ENCODE measurements around the gene ENTHD1. TPM values are rescaled to one million over a fixed set of nuclear protein-coding genes. Genes with fewer than 3 reads are reported as not detected.

Gene ENTHD1
- polyA plus RNA-seq, 4 donors, result 0.01 to 0.06 TPM; not detected in 2

GRCh38 chr22:39797528-39798147, 95.9 kb downstream of the ENTHD1 start:
- Histone ChIP-seq H3K27ac (ENCODE audit: low read depth in 1 of 3, low read length in 2 of 3) (no peak overlapping the region), H3K4me1 (ENCODE audit: control insufficient read depth in 3 of 3, insufficient read depth in 2 of 3, low read depth in 1 of 3, low read length in 2 of 3) (peaks cover 0 to 2% (median 0%) of the 10 kb centered on the region in 3 donors), H3K9me3 (ENCODE audit: control insufficient read depth in 2 of 2, insufficient read depth in 1 of 2, low read depth in 1 of 2, low read length in 1 of 2) (peaks cover 0 to 24% of the 10 kb centered on the region in 2 donors), H3K36me3 (ENCODE audit: control insufficient read depth in 3 of 3, insufficient read depth in 2 of 3, low read depth in 1 of 3, low read length in 3 of 3) (no peaks in the 10 kb centered on the region), H3K4me3 (ENCODE audit: low read depth in 1 of 3, low read length in 3 of 3) (no peak overlapping the region), H3K27me3 (ENCODE audit: control insufficient read depth in 3 of 3, insufficient read depth in 3 of 3, low read length in 3 of 3) (no peaks in the 10 kb centered on the region)
- DNase-seq (no peak), FAIRE-seq (no peak)

- Histone ChIP-seq H3K4me1 (ENCODE audit: control insufficient read depth in 3 of 3, insufficient read depth in 2 of 3, low read depth in 1 of 3, low read length in 2 of 3) (no peaks in the 10 kb centered on the region), H3K4me3 (ENCODE audit: low read depth in 1 of 3, low read length in 3 of 3) (no peak overlapping the region), H3K36me3 (ENCODE audit: control insufficient read depth in 3 of 3, insufficient read depth in 2 of 3, low read depth in 1 of 3, low read length in 3 of 3) (no peaks in the 10 kb centered on the region), H3K9me3 (ENCODE audit: control insufficient read depth in 2 of 2, insufficient read depth in 1 of 2, low read depth in 1 of 2, low read length in 1 of 2) (no peaks in the 10 kb centered on the region), H3K27me3 (ENCODE audit: control insufficient read depth in 3 of 3, insufficient read depth in 3 of 3, low read length in 3 of 3) (no peaks in the 10 kb centered on the region), H3K27ac (ENCODE audit: low read depth in 1 of 3, low read length in 2 of 3) (no peak overlapping the region)
- DNase-seq (peak in 1 of 2 donors; percentile 53), FAIRE-seq (no peak)
- WGBS, 3 donors, result 36 to 53% (median 38%) methylated on average over 2 of the region's 2 CpGs
These were observed 103.8 kb downstream of the ENTHD1 start for GRCh38 chr22:39789788-39790187.

DNA sequence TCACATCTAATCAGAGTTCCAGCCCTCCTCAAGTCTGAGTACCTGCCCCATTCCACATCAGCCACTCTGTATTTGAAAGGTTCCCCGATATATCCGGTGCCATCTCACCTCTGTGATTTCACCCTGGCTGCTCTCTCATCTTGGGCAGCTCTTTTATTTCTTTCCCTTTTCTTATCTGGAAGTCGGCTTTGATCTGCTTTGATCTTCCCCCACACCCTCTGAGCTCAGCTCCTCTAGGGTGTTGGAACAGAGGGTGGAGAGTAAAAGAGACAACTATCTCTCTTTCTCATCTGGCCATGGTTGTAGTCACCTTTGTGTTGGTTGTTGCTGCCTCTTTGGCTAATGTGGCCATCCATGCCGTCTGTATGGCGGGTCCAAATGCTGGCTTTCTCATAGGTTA, 108.3 kb downstream of the ENTHD1 start:
- WGBS, 3 donors, result 32 to 53% (median 43%) methylated on average over 5 of the region's 5 CpGs
- Histone ChIP-seq H3K4me3 (ENCODE audit: low read depth in 1 of 3, low read length in 3 of 3) (no peak overlapping the region), H3K27ac (ENCODE audit: low read depth in 1 of 3, low read length in 2 of 3) (no peak overlapping the region), H3K36me3 (ENCODE audit: control insufficient read depth in 3 of 3, insufficient read depth in 2 of 3, low read depth in 1 of 3, low read length in 3 of 3) (no peaks in the 10 kb centered on the region), H3K9me3 (ENCODE audit: control insufficient read depth in 2 of 2, insufficient read depth in 1 of 2, low read depth in 1 of 2, low read length in 1 of 2) (no peaks in the 10 kb centered on the region), H3K27me3 (ENCODE audit: control insufficient read depth in 3 of 3, insufficient read depth in 3 of 3, low read length in 3 of 3) (no peaks in the 10 kb centered on the region), H3K4me1 (ENCODE audit: control insufficient read depth in 3 of 3, insufficient read depth in 2 of 3, low read depth in 1 of 3, low read length in 2 of 3) (no peaks in the 10 kb centered on the region)
- no peak for FAIRE-seq
- DNase-seq, result no peak

GRCh38 chr22:39777716-39778454, 115.7 kb downstream of the ENTHD1 start:
- H3K27me3 ChIP-seq (ENCODE audit: control insufficient read depth in 3 of 3, insufficient read depth in 3 of 3, low read length in 3 of 3), result no peaks in the 10 kb centered on the region
- FAIRE-seq, result no peak
- no peak overlapping the region for H3K4me3 ChIP-seq (ENCODE audit: low read depth in 1 of 3, low read length in 3 of 3)
- H3K4me1 ChIP-seq (ENCODE audit: control insufficient read depth in 3 of 3, insufficient read depth in 2 of 3, low read depth in 1 of 3, low read length in 2 of 3), result peaks cover 0 to 3% (median 0%) of the 10 kb centered on the region in 3 donors
- no peaks in the 10 kb centered on the region for H3K9me3 ChIP-seq (ENCODE audit: control insufficient read depth in 2 of 2, insufficient read depth in 1 of 2, low read depth in 1 of 2, low read length in 1 of 2)
- no peaks in the 10 kb centered on the region for H3K36me3 ChIP-seq (ENCODE audit: control insufficient read depth in 3 of 3, insufficient read depth in 2 of 3, low read depth in 1 of 3, low read length in 3 of 3)
- DNase-seq, result no peak
- 38 to 54% (median 52%) methylated on average over 5 of the region's 5 CpGs for WGBS, 3 donors
- H3K27ac ChIP-seq (ENCODE audit: low read depth in 1 of 3, low read length in 2 of 3), result no peak overlapping the region

GRCh38 chr22:39776295-39777009, 117.1 kb downstream of the ENTHD1 start:
- H3K27ac ChIP-seq (ENCODE audit: low read depth in 1 of 3, low read length in 2 of 3), result no peak overlapping the region
- FAIRE-seq, result no peak
- no peaks in the 10 kb centered on the region for H3K27me3 ChIP-seq (ENCODE audit: control insufficient read depth in 3 of 3, insufficient read depth in 3 of 3, low read length in 3 of 3)
- peaks cover 0 to 5% of the 10 kb centered on the region in 2 donors for H3K9me3 ChIP-seq (ENCODE audit: control insufficient read depth in 2 of 2, insufficient read depth in 1 of 2, low read depth in 1 of 2, low read length in 1 of 2)
- peaks cover 0 to 3% (median 0%) of the 10 kb centered on the region in 3 donors for H3K4me1 ChIP-seq (ENCODE audit: control insufficient read depth in 3 of 3, insufficient read depth in 2 of 3, low read depth in 1 of 3, low read length in 2 of 3)
- no peaks in the 10 kb centered on the region for H3K36me3 ChIP-seq (ENCODE audit: control insufficient read depth in 3 of 3, insufficient read depth in 2 of 3, low read depth in 1 of 3, low read length in 3 of 3)
- H3K4me3 ChIP-seq (ENCODE audit: low read depth in 1 of 3, low read length in 3 of 3), result no peak overlapping the region
- DNase-seq, result peak; percentile 33 to 53
- WGBS, 3 donors, result 33 to 54% (median 40%) methylated on average over 2 of the region's 2 CpGs

DNA sequence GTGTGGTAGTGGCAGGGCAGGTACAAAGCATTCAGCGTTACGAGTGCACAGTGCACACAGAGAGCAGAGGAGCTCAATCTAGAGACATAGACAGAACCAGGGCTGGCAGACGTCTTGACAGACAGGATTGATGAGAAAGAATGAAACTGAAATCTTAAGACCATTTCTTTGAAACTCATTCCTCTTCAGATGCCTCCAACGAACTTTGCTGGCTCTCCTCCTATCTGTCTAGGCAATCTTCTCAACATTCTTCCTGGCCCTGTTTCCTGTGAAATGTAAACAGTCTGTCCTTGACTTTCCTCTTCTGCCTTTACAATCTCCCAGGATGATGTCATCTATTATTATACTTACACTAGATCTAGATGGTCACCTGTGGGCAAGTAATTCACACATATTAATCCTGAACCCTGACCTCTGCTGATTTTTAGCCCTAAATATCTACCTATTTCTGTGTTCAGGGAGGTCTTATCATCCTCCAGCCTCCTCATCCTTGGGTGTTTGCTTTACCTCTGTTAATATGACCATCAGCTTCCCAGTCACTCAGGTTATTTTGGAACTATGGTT, 119.5 kb downstream of the ENTHD1 start:
- Histone ChIP-seq H3K4me1 (ENCODE audit: control insufficient read depth in 3 of 3, insufficient read depth in 2 of 3, low read depth in 1 of 3, low read length in 2 of 3) (peaks cover 0 to 3% (median 0%) of the 10 kb centered on the region in 3 donors), H3K27ac (ENCODE audit: low read depth in 1 of 3, low read length in 2 of 3) (no peak overlapping the region), H3K4me3 (ENCODE audit: low read depth in 1 of 3, low read length in 3 of 3) (no peak overlapping the region), H3K36me3 (ENCODE audit: control insufficient read depth in 3 of 3, insufficient read depth in 2 of 3, low read depth in 1 of 3, low read length in 3 of 3) (no peaks in the 10 kb centered on the region), H3K9me3 (ENCODE audit: control insufficient read depth in 2 of 2, insufficient read depth in 1 of 2, low read depth in 1 of 2, low read length in 1 of 2) (peaks cover 0 to 7% of the 10 kb centered on the region in 2 donors), H3K27me3 (ENCODE audit: control insufficient read depth in 3 of 3, insufficient read depth in 3 of 3, low read length in 3 of 3) (no peaks in the 10 kb centered on the region)
- WGBS, 3 donors, result 5 to 9% (median 7%) methylated on average over 4 of the region's 4 CpGs
- DNase-seq (peak; percentile 23 to 37), FAIRE-seq (no peak)

- H3K27me3 ChIP-seq (ENCODE audit: control insufficient read depth in 3 of 3, insufficient read depth in 3 of 3, low read length in 3 of 3), result no peaks in the 10 kb centered on the region
- H3K9me3 ChIP-seq (ENCODE audit: control insufficient read depth in 2 of 2, insufficient read depth in 1 of 2, low read depth in 1 of 2, low read length in 1 of 2), result peaks cover 0 to 7% of the 10 kb centered on the region in 2 donors
- no peak for FAIRE-seq
- no peak overlapping the region for H3K4me3 ChIP-seq (ENCODE audit: low read depth in 1 of 3, low read length in 3 of 3)
- peaks cover 0 to 3% (median 0%) of the 10 kb centered on the region in 3 donors for H3K4me1 ChIP-seq (ENCODE audit: control insufficient read depth in 3 of 3, insufficient read depth in 2 of 3, low read depth in 1 of 3, low read length in 2 of 3)
- H3K36me3 ChIP-seq (ENCODE audit: control insufficient read depth in 3 of 3, insufficient read depth in 2 of 3, low read depth in 1 of 3, low read length in 3 of 3), result no peaks in the 10 kb centered on the region
- H3K27ac ChIP-seq (ENCODE audit: low read depth in 1 of 3, low read length in 2 of 3), result no peak overlapping the region
- DNase-seq, result no peak
These were observed 120.1 kb downstream of the ENTHD1 start for GRCh38 chr22:39773503-39773902.

DNA sequence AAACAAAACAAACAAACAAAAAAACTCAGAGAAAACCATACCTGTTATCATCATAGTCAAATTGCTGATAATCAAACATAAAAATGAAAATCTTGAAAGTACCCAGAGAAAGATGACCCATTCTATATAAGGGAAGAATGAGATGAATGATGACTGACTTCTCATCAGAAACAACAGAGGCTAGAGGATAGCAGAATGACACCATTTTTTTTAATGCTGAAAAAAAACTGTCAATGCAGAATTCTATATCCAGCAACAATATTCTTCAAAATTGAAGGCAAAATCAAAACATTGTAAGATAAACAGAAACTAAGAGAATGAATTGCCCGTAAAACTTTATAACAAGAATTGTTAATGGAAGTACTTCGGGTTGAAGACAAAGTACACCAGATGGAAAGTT, 122.1 kb downstream of the ENTHD1 start:
- H3K36me3 ChIP-seq (ENCODE audit: control insufficient read depth in 3 of 3, insufficient read depth in 2 of 3, low read depth in 1 of 3, low read length in 3 of 3), result no peaks in the 10 kb centered on the region
- H3K4me3 ChIP-seq (ENCODE audit: low read depth in 1 of 3, low read length in 3 of 3), result no peak overlapping the region
- H3K27me3 ChIP-seq (ENCODE audit: control insufficient read depth in 3 of 3, insufficient read depth in 3 of 3, low read length in 3 of 3), result no peaks in the 10 kb centered on the region
- FAIRE-seq (no peak), DNase-seq (no peak)
- H3K9me3 ChIP-seq (ENCODE audit: control insufficient read depth in 2 of 2, insufficient read depth in 1 of 2, low read depth in 1 of 2, low read length in 1 of 2), result peaks cover 0 to 7% of the 10 kb centered on the region in 2 donors
- H3K4me1 ChIP-seq (ENCODE audit: control insufficient read depth in 3 of 3, insufficient read depth in 2 of 3, low read depth in 1 of 3, low read length in 2 of 3), result peaks cover 0 to 3% (median 0%) of the 10 kb centered on the region in 3 donors
- WGBS, 3 donors, result 85 to 92% (median 89%) methylated on average over 2 of the region's 2 CpGs
- H3K27ac ChIP-seq (ENCODE audit: low read depth in 1 of 3, low read length in 2 of 3), result no peak overlapping the region
